PC-3 (cell line): Measurements from ENCODE around the gene LCAT. TPM values are rescaled to one million over a fixed set of nuclear protein-coding genes. Genes with fewer than 3 reads are reported as not detected.

Experiments used
- ATAC-seq: fragments of 200-7000 bp; cut with Tn5 transposase; 2 replicates; pipeline ENCODE4 v1.9.1; 2020; ENCODE audit warnings: mild to moderate bottlenecking, moderate library complexity
- BruUV-seq: library from RNA; stranded (reverse); fragments of 400-500 nt; replicated peaks from 2 replicates; lab custom pipeline; 2021; lab: Mats Ljungman, UMichigan
- CTCF ChIA-PET: fragments of 300-600 bp; sonication (Branson Sonifier 250); formaldehyde crosslinking; loops from one replicate; lab custom pipeline; 2022; ENCODE audit warnings: antibody characterized with exemption; lab: Charles Lee
- POLR2A ChIA-PET: fragments of 300-600 bp; sonication (Branson Sonifier 250); formaldehyde crosslinking; loops from one replicate; lab custom pipeline; 2022; ENCODE audit warnings: antibody characterized with exemption; ENCODE audit not compliant: unreplicated experiment; lab: Charles Lee
- DNase-seq: peaks from one replicate; pipeline ENCODE4 v3.0.0-alpha.2; 2015
- H2AFZ ChIP-seq: fragments of 300-600 bp; sonication (generic); 2 replicates; pipeline ENCODE4 v1.6.0; 2016; ENCODE audit warnings: antibody characterized with exemption, low read length
- H3F3A ChIP-seq: fragments of 300-600 bp; sonication (generic); one replicate; pipeline ENCODE4 v1.6.0; 2017; ENCODE audit warnings: antibody characterized with exemption, low read length, control low read depth, mild to moderate bottlenecking; ENCODE audit not compliant: unreplicated experiment
- H3K27ac ChIP-seq: fragments of 300-600 bp; sonication (generic); 2 replicates; pipeline ENCODE4 v1.5.1; 2016; ENCODE audit warnings: mild to moderate bottlenecking, low read length
- H3K27me3 ChIP-seq: fragments of 300-600 bp; sonication (generic); 2 replicates; pipeline ENCODE4 v1.6.1; 2016; ENCODE audit warnings: low read length, mixed read lengths
- H3K36me3 ChIP-seq: fragments of 300-600 bp; sonication (generic); 2 replicates; pipeline ENCODE4 v1.6.1; 2016; ENCODE audit warnings: low read depth, mixed run types, low read length, mixed read lengths
- H3K4me1 ChIP-seq: fragments of 300-600 bp; sonication (generic); 2 replicates; pipeline ENCODE4 v1.5.1; 2016; ENCODE audit warnings: low read length; ENCODE audit not compliant: insufficient read depth
- H3K4me2 ChIP-seq: fragments of 300-600 bp; sonication (generic); 2 replicates; pipeline ENCODE4 v1.6.0; 2016; ENCODE audit warnings: low read length
- H3K4me3 ChIP-seq: fragments of 300-600 bp; sonication (generic); 2 replicates; pipeline ENCODE4 v1.5.1; 2016; ENCODE audit warnings: mild to moderate bottlenecking, low read length, mixed read lengths
- H3K79me2 ChIP-seq: fragments of 300-600 bp; sonication (generic); 2 replicates; pipeline ENCODE4 v1.6.1; 2017; ENCODE audit warnings: low read length, mixed read lengths
- H3K9ac ChIP-seq: fragments of 300-600 bp; sonication (generic); 2 replicates; pipeline ENCODE4 v1.6.0; 2016; ENCODE audit warnings: mild to moderate bottlenecking, low read length
- H3K9me2 ChIP-seq: fragments of 300-600 bp; sonication (generic); replicated peaks from 2 replicates; pipeline ENCODE4 v1.6.1; 2016; ENCODE audit warnings: mixed run types, low read length, mixed read lengths
- H3K9me3 ChIP-seq: fragments of 300-600 bp; sonication (generic); 2 replicates; pipeline ENCODE4 v1.6.1; 2016; ENCODE audit warnings: low read length, mixed read lengths
- H4K20me1 ChIP-seq: fragments of 300-600 bp; sonication (generic); 2 replicates; pipeline ENCODE4 v1.6.1; 2016; ENCODE audit warnings: low read length, mixed read lengths
- CTCF ChIP-seq: fragments of 300-600 bp; sonication (generic); conservative IDR thresholded peaks from 2 replicates; pipeline ENCODE4 v1.5.1; 2017; ENCODE audit warnings: antibody characterized with exemption, low read depth, mild to moderate bottlenecking, low read length
- EZH2 ChIP-seq: fragments of 300-600 bp; sonication (generic); IDR thresholded peaks from one replicate; pipeline ENCODE4 v1.6.1; 2017; ENCODE audit warnings: antibody characterized with exemption, mild to moderate bottlenecking, low read length; ENCODE audit not compliant: unreplicated experiment
- EZH2phosphoT487 ChIP-seq: fragments of 300-600 bp; sonication (generic); IDR thresholded peaks from 2 replicates; pipeline ENCODE4 v1.6.1; 2018; ENCODE audit warnings: mild to moderate bottlenecking, antibody characterized with exemption, low read length, borderline replicate concordance
- intact Hi-C: fragments of 100-400 bp; cut with micrococcal nuclease; formaldehyde crosslinking; loops from 2 replicates; pipeline ENCODE4 v1.9.0; 2023
- total RNA-seq: library from RNA; depleted of rRNA; stranded (reverse); fragments of >200 nt; gene quantifications from 2 replicates; pipeline ENCODE4 v1.2.3, GENCODE V29; 2014

LCAT gene
- total RNA-seq, 1 experiment from 2014 or later, result 3.2 TPM

- TF ChIP-seq CTCF, result no peak
- no peak for TF ChIP-seq EZH2
- TF ChIP-seq EZH2phosphoT487, result no peak
- intact Hi-C loops, result no loop called here
- no peak for ATAC-seq
- CTCF ChIA-PET, result no interaction called here
- Histone ChIP-seq H3K4me3 (no peak overlapping the region), H3K4me2 (no peak overlapping the region), H4K20me1 (no peaks in the 10 kb centered on the region), H3K4me1 (peaks cover 23% of the 10 kb centered on the region), H2AFZ (no peak overlapping the region), H3K9ac (no peak overlapping the region), H3K79me2 (peaks cover 13% of the 10 kb centered on the region), H3K27ac (no peak overlapping the region), H3K9me3 (no peaks in the 10 kb centered on the region), H3K27me3 (no peaks in the 10 kb centered on the region), H3K36me3 (no peaks in the 10 kb centered on the region), H3K9me2 (no peaks in the 10 kb centered on the region), H3F3A (no peaks in the 10 kb centered on the region)
- no TSS peak for BruUV-seq
- POLR2A ChIA-PET, result no interaction called here
- no peak for DNase-seq
Observed at GRCh38 chr16:67930678-67931211, 13.2 kb downstream of the LCAT start.

- Histone ChIP-seq H3K36me3 (no peaks in the 10 kb centered on the region), H3K27ac (no peak overlapping the region), H3K4me2 (no peak overlapping the region), H4K20me1 (no peaks in the 10 kb centered on the region), H3K4me3 (no peak overlapping the region), H3K9me3 (no peaks in the 10 kb centered on the region), H3K4me1 (peaks cover 27% of the 10 kb centered on the region), H3K9me2 (no peaks in the 10 kb centered on the region), H3K9ac (no peak overlapping the region), H2AFZ (no peak overlapping the region), H3K79me2 (peaks cover 12% of the 10 kb centered on the region), H3K27me3 (no peaks in the 10 kb centered on the region), H3F3A (no peaks in the 10 kb centered on the region)
- intact Hi-C loops, result no loop called here
- ChIA-PET POLR2A (no interaction called here), CTCF (no interaction called here)
- BruUV-seq, result no TSS peak
- no peak for ATAC-seq
- TF ChIP-seq EZH2phosphoT487 (no peak), EZH2 (no peak), CTCF (no peak)
- no peak for DNase-seq
Observed at GRCh38 chr16:67930191-67930590, 13.7 kb downstream of the LCAT start.

GRCh38 chr16:67928561-67929364 lies 15.2 kb downstream of the LCAT start:
- H3K9me2 ChIP-seq, result no peaks in the 10 kb centered on the region
- TF ChIP-seq CTCF (peak; percentile 82), EZH2phosphoT487 (no peak)
- no peak overlapping the region for H3K4me3 ChIP-seq
- DNase-seq, result peak; percentile 70
- H3K36me3 ChIP-seq, result no peaks in the 10 kb centered on the region
- intact Hi-C loops, result loop anchor here (1.0 to 5.0 kb wide), 3 partner anchors 45 to 112 kb away; partner anchors contain the start of gene THAP11
- H4K20me1 ChIP-seq, result no peaks in the 10 kb centered on the region
- ChIA-PET POLR2A (no interaction called here), CTCF (no interaction called here)
- no peak overlapping the region for H3K9ac ChIP-seq
- BruUV-seq, result TSS peak; percentile 8
- no peak overlapping the region for H2AFZ ChIP-seq
- 0 out of 2 replicates have a peak, but pooled peaks cover 2% of the 10 kb centered on the region for H3K79me2 ChIP-seq
- no peaks in the 10 kb centered on the region for H3K27me3 ChIP-seq
- H3K9me3 ChIP-seq, result no peaks in the 10 kb centered on the region
- peak; percentile 68 for ATAC-seq
- H3K27ac ChIP-seq, result no peak overlapping the region
- no peaks in the 10 kb centered on the region for H3F3A ChIP-seq
- H3K4me1 ChIP-seq, result peaks cover 18% of the 10 kb centered on the region
- no peak overlapping the region for H3K4me2 ChIP-seq
